ENCODE data around the gene ZNF599.

The ZNF599 gene

DNA sequence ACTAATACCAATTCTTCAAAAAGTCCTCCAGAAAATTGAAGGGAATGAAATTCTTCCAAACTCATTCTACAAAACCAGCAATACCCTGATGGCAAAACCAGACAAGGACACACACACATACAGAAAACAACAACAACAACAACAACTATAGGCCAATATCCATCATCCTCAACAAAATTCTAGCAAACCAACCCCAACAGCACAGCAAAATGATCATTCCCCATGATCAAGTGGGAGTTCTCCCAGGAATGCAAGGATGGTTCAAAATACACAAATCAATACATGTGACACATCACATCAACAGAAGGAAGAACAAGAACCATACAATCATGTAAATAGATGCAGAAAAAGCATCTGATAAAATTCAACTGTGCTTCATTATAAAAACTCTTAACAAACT is 57.7 kb downstream of the ZNF599 start:
- Histone ChIP-seq H3F3A (ENCODE audit: insufficient read depth, low read length) (no peaks in the 10 kb centered on the region), H2AFZ (ENCODE audit: low read length) (no peak overlapping the region), H3K36me3 (ENCODE audit: insufficient read depth, low read length) (no peaks in the 10 kb centered on the region), H3K4me3 (ENCODE audit: low read depth, low read length, poor library complexity, severe bottlenecking) (no peak overlapping the region), H3K27me3 (ENCODE audit: insufficient read depth, low read length) (no peaks in the 10 kb centered on the region), H3K4me2 (ENCODE audit: low read length) (no peak overlapping the region), H3K9me3 (ENCODE audit: low read length) (peaks cover 17% of the 10 kb centered on the region), H3K9me2 (ENCODE audit: low read depth, low read length) (no peaks in the 10 kb centered on the region), H3K4me1 (ENCODE audit: insufficient read depth, low read length, severe bottlenecking) (no peaks in the 10 kb centered on the region), H3K79me2 (ENCODE audit: insufficient read depth, low read length) (no peaks in the 10 kb centered on the region), H4K20me1 (ENCODE audit: insufficient read depth, low read length) (no peaks in the 10 kb centered on the region), H3K9ac (ENCODE audit: low read length) (no peak overlapping the region), H3K27ac (ENCODE audit: low read depth, low read length, poor library complexity, severe bottlenecking) (no peak overlapping the region)
- TF ChIP-seq, protein P1, sequence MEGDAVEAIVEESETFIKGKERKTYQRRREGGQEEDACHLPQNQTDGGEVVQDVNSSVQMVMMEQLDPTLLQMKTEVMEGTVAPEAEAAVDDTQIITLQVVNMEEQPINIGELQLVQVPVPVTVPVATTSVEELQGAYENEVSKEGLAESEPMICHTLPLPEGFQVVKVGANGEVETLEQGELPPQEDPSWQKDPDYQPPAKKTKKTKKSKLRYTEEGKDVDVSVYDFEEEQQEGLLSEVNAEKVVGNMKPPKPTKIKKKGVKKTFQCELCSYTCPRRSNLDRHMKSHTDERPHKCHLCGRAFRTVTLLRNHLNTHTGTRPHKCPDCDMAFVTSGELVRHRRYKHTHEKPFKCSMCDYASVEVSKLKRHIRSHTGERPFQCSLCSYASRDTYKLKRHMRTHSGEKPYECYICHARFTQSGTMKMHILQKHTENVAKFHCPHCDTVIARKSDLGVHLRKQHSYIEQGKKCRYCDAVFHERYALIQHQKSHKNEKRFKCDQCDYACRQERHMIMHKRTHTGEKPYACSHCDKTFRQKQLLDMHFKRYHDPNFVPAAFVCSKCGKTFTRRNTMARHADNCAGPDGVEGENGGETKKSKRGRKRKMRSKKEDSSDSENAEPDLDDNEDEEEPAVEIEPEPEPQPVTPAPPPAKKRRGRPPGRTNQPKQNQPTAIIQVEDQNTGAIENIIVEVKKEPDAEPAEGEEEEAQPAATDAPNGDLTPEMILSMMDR (IDR thresholded peaks at IDR 0.05; ENCODE audit: low read length), result no peak
- no peak for TF ChIP-seq EZH2 (IDR thresholded peaks at IDR 0.05; ENCODE audit: borderline replicate concordance, low read length)

DNA sequence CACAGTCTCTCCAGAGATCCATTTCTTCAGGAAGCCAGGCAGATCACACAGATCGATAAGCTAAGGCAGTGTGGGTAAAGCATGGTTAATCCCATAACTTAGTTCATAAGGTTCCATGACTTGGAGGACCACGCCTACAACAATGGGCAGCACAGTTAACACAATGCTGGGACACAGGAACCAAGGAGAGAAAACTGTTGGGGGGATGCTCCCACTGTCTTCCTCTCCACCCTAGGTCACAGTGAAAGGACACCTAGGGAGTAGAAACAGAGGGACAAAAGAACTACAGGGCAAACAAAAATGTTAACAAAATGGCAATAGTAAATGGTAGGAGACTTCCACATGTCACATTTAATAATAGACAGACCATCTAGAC is 59.8 kb downstream of the ZNF599 start:
- Histone ChIP-seq H3K4me3 (ENCODE audit: low read depth, low read length, poor library complexity, severe bottlenecking) (no peak overlapping the region), H3F3A (ENCODE audit: insufficient read depth, low read length) (no peaks in the 10 kb centered on the region), H4K20me1 (ENCODE audit: insufficient read depth, low read length) (no peaks in the 10 kb centered on the region), H3K27ac (ENCODE audit: low read depth, low read length, poor library complexity, severe bottlenecking) (no peak overlapping the region), H3K36me3 (ENCODE audit: insufficient read depth, low read length) (no peaks in the 10 kb centered on the region), H3K4me2 (ENCODE audit: low read length) (no peak overlapping the region), H3K9ac (ENCODE audit: low read length) (no peak overlapping the region), H3K9me2 (ENCODE audit: low read depth, low read length) (no peaks in the 10 kb centered on the region), H3K27me3 (ENCODE audit: insufficient read depth, low read length) (no peaks in the 10 kb centered on the region), H3K9me3 (ENCODE audit: low read length) (peaks cover 17% of the 10 kb centered on the region), H3K79me2 (ENCODE audit: insufficient read depth, low read length) (no peaks in the 10 kb centered on the region), H3K4me1 (ENCODE audit: insufficient read depth, low read length, severe bottlenecking) (no peaks in the 10 kb centered on the region), H2AFZ (ENCODE audit: low read length) (no peak overlapping the region)
- TF ChIP-seq, protein P1 (IDR thresholded peaks at IDR 0.05; ENCODE audit: low read length), result no peak
- TF ChIP-seq EZH2 (IDR thresholded peaks at IDR 0.05; ENCODE audit: borderline replicate concordance, low read length), result no peak

DNA sequence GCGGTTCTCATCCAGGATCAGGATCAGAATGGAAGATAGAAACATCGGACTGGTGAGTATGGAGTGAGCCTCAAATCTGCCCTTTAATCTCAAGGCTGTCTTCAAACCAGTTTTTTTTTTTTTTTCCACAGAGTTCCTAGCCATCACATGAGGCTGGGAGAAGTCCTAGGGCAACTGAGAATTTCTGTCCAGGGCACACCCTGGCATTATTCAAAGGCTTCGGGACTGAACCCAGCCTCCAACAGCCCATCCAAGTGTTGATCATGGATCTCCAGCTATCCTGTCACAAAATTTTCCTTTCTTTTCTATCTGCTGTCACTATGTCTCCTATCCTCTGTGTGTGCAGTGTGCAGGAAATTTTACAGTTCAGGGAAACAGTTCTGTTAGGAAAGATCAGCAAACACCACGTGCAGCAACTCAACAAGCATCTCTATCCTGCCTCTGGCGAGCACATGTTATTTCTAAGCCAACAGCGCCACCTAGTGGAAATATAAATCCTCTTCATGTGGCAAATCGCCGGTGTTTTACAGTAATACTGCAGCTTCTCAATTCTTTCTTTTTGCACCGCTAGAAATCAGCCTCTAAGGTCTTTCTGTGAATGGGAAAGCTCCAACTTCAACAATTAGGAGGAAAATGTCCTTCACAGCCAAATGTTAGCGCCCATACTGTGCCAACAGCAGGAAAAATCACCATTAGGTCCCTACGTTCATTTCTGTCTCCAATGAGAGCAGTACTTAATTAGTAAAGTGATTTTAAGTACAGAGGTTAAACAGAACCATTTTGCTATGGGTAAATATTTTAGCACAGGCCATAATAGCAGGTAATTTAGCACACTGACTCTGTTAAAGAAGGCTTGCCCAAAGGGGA is 60.4 kb downstream of the ZNF599 start:
- no peaks in the 10 kb centered on the region for H3F3A ChIP-seq (ENCODE audit: insufficient read depth, low read length)
- H3K9ac ChIP-seq (ENCODE audit: low read length), result no peak overlapping the region
- H3K36me3 ChIP-seq (ENCODE audit: insufficient read depth, low read length), result no peaks in the 10 kb centered on the region
- no peaks in the 10 kb centered on the region for H3K4me1 ChIP-seq (ENCODE audit: insufficient read depth, low read length, severe bottlenecking)
- H3K9me3 ChIP-seq (ENCODE audit: low read length), result peaks cover 17% of the 10 kb centered on the region
- no peak for TF ChIP-seq EZH2 (IDR thresholded peaks at IDR 0.05; ENCODE audit: borderline replicate concordance, low read length)
- TF ChIP-seq, protein P1 (IDR thresholded peaks at IDR 0.05; ENCODE audit: low read length), result peak; percentile 73
- H3K4me3 ChIP-seq (ENCODE audit: low read depth, low read length, poor library complexity, severe bottlenecking), result no peak overlapping the region
- no peak overlapping the region for H3K4me2 ChIP-seq (ENCODE audit: low read length)
- H4K20me1 ChIP-seq (ENCODE audit: insufficient read depth, low read length), result no peaks in the 10 kb centered on the region
- no peak overlapping the region for H2AFZ ChIP-seq (ENCODE audit: low read length)
- no peaks in the 10 kb centered on the region for H3K27me3 ChIP-seq (ENCODE audit: insufficient read depth, low read length)
- no peak overlapping the region for H3K27ac ChIP-seq (ENCODE audit: low read depth, low read length, poor library complexity, severe bottlenecking)
- H3K9me2 ChIP-seq (ENCODE audit: low read depth, low read length), result no peaks in the 10 kb centered on the region
- no peaks in the 10 kb centered on the region for H3K79me2 ChIP-seq (ENCODE audit: insufficient read depth, low read length)
